Aortic smooth muscle cell (primary cell): ENCODE data around the gene IL3RA. TPM values are rescaled to one million over a fixed set of nuclear protein-coding genes. Genes with fewer than 3 reads are reported as not detected.

ENCODE experiments used
- total RNA-seq: library from RNA; depleted of rRNA; stranded (reverse); fragments of >200 nt; gene quantifications from 2 replicates; pipeline ENCODE4 v1.2.3, GENCODE V29; 2014

Gene IL3RA
- total RNA-seq, result 0.25 and 0.26 TPM in 2 replicates

GRCh38 chrX:1336331-1336943, at the start of gene IL3RA:
Gene IL3RA, plus strand, starts transcription at chrX:1336785. Its CDS starts 4,981 bp downstream, at chrX:1341766.

GRCh38 chrX:1391707-1392375, 55.3 kb downstream of the IL3RA start, which contains the start of gene SLC25A6:
Gene SLC25A6, minus strand, starts transcription at chrX:1392113. Its CDS starts 104 bp downstream, at chrX:1392009.

Other genes starting within 250 kb of the IL3RA start
- 0.13 TPM in 1 of 2 replicates, not detected in the other for gene CRLF2, start 124.1 kb upstream of the IL3RA start, total RNA-seq
- gene CSF2RA, start 68.0 kb upstream of the IL3RA start, total RNA-seq, result not detected in 2 replicates
- 158 and 168 TPM in 2 replicates for gene SLC25A6, start 55.3 kb downstream of the IL3RA start, total RNA-seq
- 9.8 and 11.9 TPM in 2 replicates for gene ASMTL, start 116.1 kb downstream of the IL3RA start, total RNA-seq
- not detected in 2 replicates for gene P2RY8, start 200.4 kb downstream of the IL3RA start, total RNA-seq